K562 (cell line): ENCODE data around the gene RERE. TPM values are rescaled to one million over a fixed set of nuclear protein-coding genes. Genes with fewer than 3 reads are reported as not detected.

Source experiments
- ATAC-seq: fragments of 200-7000 bp; cut with Tn5 transposase; 3 replicates; pipeline ENCODE4 v1.9.1; 2020; ENCODE audit warnings: moderate library complexity
- BruUV-seq: library from RNA; stranded (reverse); fragments of 400-500 nt; replicated peaks from 2 replicates; lab custom pipeline; 2021; lab: Mats Ljungman, UMichigan
- CTCF ChIA-PET: fragments of 300-600 bp; formaldehyde crosslinking; extraction: SDS; loops from one replicate; lab custom pipeline; 2021; ENCODE audit warnings: low intra/inter-chr PET ratio; lab: Yijun Ruan, JAX
- POLR2A ChIA-PET: fragments of 300-600, 350-650 bp; sonication (Branson Sonifier 250); formaldehyde crosslinking; extraction: SDS; loops from one replicate; lab custom pipeline; 2021; ENCODE audit warnings: antibody characterized with exemption, inconsistent platforms; lab: Yijun Ruan, JAX
- DNase-seq, 4 experiments: peaks; one replicate each; pipeline versions ENCODE4 v3.0.0 to v3.0.0-alpha.2; 2011 to 2018; ENCODE audit warnings: low spot score in 3 of 4, mixed read lengths in 3 of 4; ENCODE audit errors: extremely low read depth in 1 of 4
- FAIRE-seq: peaks from 2 replicates; lab custom pipeline; 2011; peaks lifted over from hg19 to GRCh38; lab: Jason Lieb, UNC
- H2AFZ ChIP-seq: 2 replicates; pipeline ENCODE4 v1.6.0; 2011; ENCODE audit warnings: low read depth, low read length, control low read depth, inconsistent platforms
- H3K27ac ChIP-seq: fragments of 200-600 bp; 3 replicates; pipeline ENCODE4 v1.8.0; 2011; ENCODE audit warnings: low read depth, mild to moderate bottlenecking, control low read depth, inconsistent platforms, low read length, moderate library complexity, mixed read lengths; ENCODE audit errors: extremely low read depth
- H3K27me3 ChIP-seq, 2 experiments: fragments of 300-600 bp in 1 of 2; 2 replicates in 1 of 2; 3 replicates in 1 of 2; pipeline versions ENCODE4 v1.6.0 to v1.8.0; 2011; ENCODE audit warnings: inconsistent platforms in 2 of 2, low read length in 2 of 2, mild to moderate bottlenecking in 1 of 2, mixed read lengths in 1 of 2, moderate library complexity in 1 of 2; ENCODE audit not compliant: control insufficient read depth in 2 of 2, insufficient read depth in 2 of 2
- H3K36me3 ChIP-seq: fragments of 300-600 bp; 3 replicates; pipeline ENCODE4 v1.8.0; 2011; ENCODE audit warnings: mild to moderate bottlenecking, low read length, inconsistent platforms; ENCODE audit not compliant: control insufficient read depth, insufficient read depth
- H3K4me1 ChIP-seq, 2 experiments: fragments of 200-600 bp in 1 of 2; replicated peaks in 1 of 2; 2 replicates in 1 of 2; 3 replicates in 1 of 2; pipeline versions ENCODE4 v1.5.1 to v1.8.0; 2011; ENCODE audit warnings: inconsistent platforms in 2 of 2, low read length in 2 of 2, mild to moderate bottlenecking in 1 of 2, mixed read lengths in 1 of 2, moderate library complexity in 1 of 2; ENCODE audit not compliant: control insufficient read depth in 2 of 2, insufficient read depth in 2 of 2
- H3K4me2 ChIP-seq: 2 replicates; pipeline ENCODE4 v1.6.1; 2011; ENCODE audit warnings: low read length, control low read depth, inconsistent platforms, mixed read lengths; ENCODE audit not compliant: insufficient read depth
- H3K4me3 ChIP-seq: fragments of 200-600 bp; sonication (generic), shearing (Covaris generic); 2 replicates; pipeline ENCODE4 v1.5.1; 2016; ENCODE audit warnings: control low read depth, inconsistent platforms
- H3K79me2 ChIP-seq: fragments of 200-600 bp; 3 replicates; pipeline ENCODE4 v1.8.0; 2011; ENCODE audit warnings: low read length, inconsistent platforms; ENCODE audit not compliant: control insufficient read depth, insufficient read depth
- H3K9ac ChIP-seq, 2 experiments: 2 replicates each; pipeline versions ENCODE4 v1.6.0 to v1.6.1; 2011; ENCODE audit warnings: low read depth in 2 of 2, low read length in 2 of 2, control low read depth in 1 of 2, inconsistent platforms in 1 of 2, mild to moderate bottlenecking in 1 of 2, mixed read lengths in 1 of 2; ENCODE audit not compliant: insufficient read depth in 1 of 2
- H3K9me1 ChIP-seq: one replicate; pipeline ENCODE4 v1.6.0; 2011; ENCODE audit warnings: inconsistent platforms, mild to moderate bottlenecking, low read length, moderate library complexity; ENCODE audit not compliant: control insufficient read depth, insufficient read depth
- H3K9me3 ChIP-seq: replicated peaks from 2 replicates; pipeline ENCODE4 v1.5.1; 2011; ENCODE audit warnings: low read depth, low read length, inconsistent platforms; ENCODE audit not compliant: control insufficient read depth, insufficient read depth
- H4K20me1 ChIP-seq: replicated peaks from 2 replicates; pipeline ENCODE4 v1.6.1; 2011; ENCODE audit warnings: low read length, inconsistent platforms, mixed read lengths; ENCODE audit not compliant: control insufficient read depth, insufficient read depth
- CTBP1 ChIP-seq: fragments of 450-650 bp; IDR thresholded peaks from 2 replicates; pipeline ENCODE4 v1.6.1; 2016; ENCODE audit warnings: borderline replicate concordance
- ETV6 ChIP-seq, 3 experiments: fragments of 150-350 bp in 1 of 3; sonication (generic) in 1 of 3; formaldehyde crosslinking in 1 of 3; IDR thresholded peaks; 2 replicates each; pipeline versions ENCODE4 v1.6.1 to v1.8.0; 2014 to 2022; ENCODE audit warnings: borderline replicate concordance in 2 of 3, low read depth in 2 of 3, antibody characterized with exemption in 1 of 3, low read length in 1 of 3, mild to moderate bottlenecking in 1 of 3, missing genetic modification reagents in 1 of 3
- EZH2 ChIP-seq: IDR thresholded peaks from 2 replicates; pipeline ENCODE4 v1.6.1; 2012; ENCODE audit warnings: low read depth, mild to moderate bottlenecking, inconsistent platforms, low read length, borderline replicate concordance
- HDAC6 ChIP-seq: IDR thresholded peaks from 2 replicates; pipeline ENCODE4 v1.6.1; 2012; ENCODE audit warnings: low read depth, mild to moderate bottlenecking, control low read depth, inconsistent platforms, low read length, moderate library complexity
- NCOA4 ChIP-seq: fragments of 450-650 bp; IDR thresholded peaks from 2 replicates; pipeline ENCODE4 v1.6.1; 2018; ENCODE audit warnings: mild to moderate bottlenecking; ENCODE audit not compliant: partially characterized antibody
- NR2C1 ChIP-seq, 2 experiments: fragments of 450-650 bp; IDR thresholded peaks; 2 replicates each; pipeline ENCODE4 v1.6.1; 2017; ENCODE audit warnings: mild to moderate bottlenecking in 2 of 2, antibody characterized with exemption in 1 of 2, inconsistent platforms in 1 of 2, missing compliant biosample characterization in 1 of 2, missing genetic modification characterization in 1 of 2
- PTRF ChIP-seq: fragments of 450-650 bp; IDR thresholded peaks from 2 replicates; pipeline ENCODE4 v1.6.1; 2016; ENCODE audit warnings: mild to moderate bottlenecking, missing genetic modification characterization, missing compliant biosample characterization
- TEAD1 ChIP-seq, 2 experiments: fragments of 450-650 bp in 1 of 2; sonication (generic) in 1 of 2; formaldehyde crosslinking; IDR thresholded peaks; 2 replicates each; pipeline versions ENCODE4 v1.4.0 to v1.8.0; 2020 to 2022; ENCODE audit warnings: mild to moderate bottlenecking in 2 of 2, missing genetic modification reagents in 1 of 2
- ZNF124 ChIP-seq: sonication (generic); formaldehyde crosslinking; IDR thresholded peaks from 2 replicates; pipeline ENCODE4 v1.8.1; 2022; ENCODE audit warnings: missing genetic modification reagents
- WGBS: fragments of 100-300 bp; shearing (Covaris generic); methylation state at CpG from one replicate; pipeline ENCODE4 v1.1.6; 2016; ENCODE audit warnings: low coverage, mixed read lengths; ENCODE audit not compliant: insufficient coverage; ENCODE audit errors: missing lambda C conversion rate; 5-methylcytosine and 5-hydroxymethylcytosine counted together
- in situ Hi-C: fragments of 300-500 bp; cut with MboI; formaldehyde crosslinking; loops from 4 replicates; pipeline ENCODE4 v1.15.0; 2018; ENCODE audit warnings: inconsistent platforms, mixed read lengths
- intact Hi-C: fragments of 100-400 bp; cut with micrococcal nuclease; formaldehyde crosslinking; loops from 2 replicates; pipeline ENCODE4 v1.14.2; 2022
- polyA plus RNA-seq, 8 experiments: library from polyadenylated mRNA; depleted of rRNA in 4 of 8; stranded (reverse) in 5 of 8; unstranded in 3 of 8; fragments of >200 nt; fragmentation: Nextera tagmentation in 2 of 8; fragmentation: Illumina TruSeq in 1 of 8; extraction: Ambion mirVana in 2 of 8; extraction: Trizol in 1 of 8; gene quantifications; 2 replicates each; pipeline versions ENCODE4 v1.2.1 to v1.2.3, GENCODE V29; 2011 to 2014; ENCODE audit warnings: inconsistent platforms in 1 of 8, missing spikeins in 1 of 8
- total RNA-seq, 7 experiments: library from RNA; depleted of rRNA in 6 of 7; stranded (reverse); fragments of >200 nt in 6 of 7; fragmentation: Illumina TruSeq in 2 of 7; extraction: Trizol in 2 of 7; gene quantifications; 2 replicates each; pipeline versions ENCODE4 v1.2.1 to v1.2.3, GENCODE V29; 2011 to 2021; ENCODE audit warnings: low replicate concordance in 1 of 7
- TF ChIP-seq, protein P1 (sequence below): fragments of 200-400 bp; formaldehyde crosslinking; IDR thresholded peaks from 2 replicates; pipeline ENCODE4 v1.6.1; 2017; ENCODE audit warnings: mild to moderate bottlenecking, low read depth, low read length, moderate library complexity
- TF ChIP-seq, protein P2 (sequence below): sonication (generic); formaldehyde crosslinking; IDR thresholded peaks from 2 replicates; pipeline ENCODE4 v1.8.1; 2023; ENCODE audit warnings: mild to moderate bottlenecking, missing genetic modification reagents
- TF ChIP-seq, protein P3 (sequence below): sonication (generic); formaldehyde crosslinking; IDR thresholded peaks from 2 replicates; pipeline ENCODE4 v1.8.0; 2023; ENCODE audit warnings: mild to moderate bottlenecking, missing genetic modification reagents
- TF ChIP-seq, protein P4 (sequence below): fragments of 450-650 bp; formaldehyde crosslinking; IDR thresholded peaks from 2 replicates; pipeline ENCODE4 v1.4.0; 2020; ENCODE audit warnings: mild to moderate bottlenecking

The RERE gene
- total and polyA plus RNA-seq, 9 of the 15 experiments (the other 6 are each of a cell fraction or from before 2014, with no cell fraction given), result 3.0 to 51.5 (median 13.4) TPM

DNA sequence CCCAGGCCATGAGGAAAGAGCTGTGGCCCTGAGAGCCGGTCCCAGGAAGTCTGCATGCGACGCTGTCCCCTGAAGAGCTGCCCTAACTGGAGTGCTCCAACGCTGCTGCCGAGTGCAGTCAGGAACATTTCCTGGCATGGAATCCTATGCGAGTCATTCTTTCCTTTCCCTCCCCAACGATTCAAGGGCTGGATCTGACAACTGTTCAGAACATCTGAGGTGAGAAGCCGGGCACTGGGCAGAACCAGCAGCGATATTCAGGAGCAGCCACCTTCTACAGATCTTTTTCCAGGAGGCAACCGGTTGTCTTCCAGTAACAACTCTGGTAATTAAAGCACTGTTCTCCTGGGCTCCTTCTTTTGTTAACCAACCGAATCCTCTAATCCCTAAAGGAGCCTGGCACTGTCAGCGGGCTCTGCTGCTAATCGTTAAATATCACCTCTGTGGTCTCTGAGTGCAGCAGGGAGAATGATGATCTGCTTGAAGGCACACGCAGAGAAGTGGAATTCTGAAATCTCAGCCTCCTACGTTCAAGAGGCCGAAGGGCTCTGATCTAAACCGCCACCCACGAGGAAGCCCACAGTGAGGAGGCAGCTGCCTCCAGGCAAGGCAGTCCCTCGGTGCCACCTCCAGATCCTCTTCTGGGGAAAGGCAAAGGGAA, 443.7 kb downstream of the RERE start (continued):
- TF ChIP-seq TEAD1 (CRISPR knock-in tag; IDR thresholded peaks at IDR 0.05) (no peak), ETV6 (IDR thresholded peaks at IDR 0.05; ENCODE audit: borderline replicate concordance in 1 of 2, low read depth in 2 of 2, low read length in 1 of 2) (no peak), ETV6 (CRISPR knock-in tag; IDR thresholded peaks at IDR 0.05; ENCODE audit: borderline replicate concordance) (no peak), NR2C1 (IDR thresholded peaks at IDR 0.05) (no peak), NR2C1 (tag; IDR thresholded peaks at IDR 0.05) (no peak)

DNA sequence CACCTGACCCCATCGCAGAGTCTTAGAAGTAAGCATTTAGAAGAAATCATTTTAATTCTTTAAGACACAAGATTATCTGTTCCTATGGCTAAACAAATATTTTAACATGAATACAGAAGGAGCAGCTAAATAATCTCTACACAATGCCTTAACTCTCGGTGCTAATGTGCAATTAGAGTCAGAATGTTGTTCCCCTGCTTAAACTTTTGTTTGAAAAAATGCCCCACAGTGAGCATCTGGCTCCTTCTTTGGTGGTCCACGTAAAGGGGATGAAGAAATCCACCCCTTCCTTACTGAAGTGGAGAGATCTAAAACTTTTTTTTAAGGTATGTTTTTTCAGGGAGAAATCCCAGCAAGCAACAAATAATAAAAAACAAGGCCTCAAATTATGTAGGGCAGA, 444.3 kb downstream of the RERE start:
- POLR2A ChIA-PET, result no interaction called here
- H3K79me2 ChIP-seq, result peaks cover 2% of the 10 kb centered on the region; the same call in 1 of the 3 replicates
- no peak for FAIRE-seq
- no peaks in the 10 kb centered on the region; the same call in 1 of the 2 replicates for H4K20me1 ChIP-seq
- no peaks in the 10 kb centered on the region for H3K9me3 ChIP-seq
- no peak overlapping the region for H2AFZ ChIP-seq
- H3K27me3 ChIP-seq, result no peaks in the 10 kb centered on the region
- DNase-seq, result no peak
- no peak overlapping the region for H3K9ac ChIP-seq
- CTCF ChIA-PET, result no interaction called here
- in situ Hi-C loops (no loop called here), intact Hi-C loops (loop anchor here (10.0 kb wide), 2 partner anchors 72 to 352 kb away; no protein-coding TSS in a partner anchor)
- BruUV-seq, result no TSS peak
- no peak overlapping the region for H3K4me3 ChIP-seq
- H3K4me2 ChIP-seq, result no peak overlapping the region
- no peak for ATAC-seq
- WGBS, result 84% methylated on average over 3 of the region's 3 CpGs
- H3K27ac ChIP-seq, result no peak overlapping the region
- H3K36me3 ChIP-seq, result peaks cover 12% of the 10 kb centered on the region
- H3K9me1 ChIP-seq, result no peaks in the 10 kb centered on the region
- H3K4me1 ChIP-seq, result no peaks in the 10 kb centered on the region
- TF ChIP-seq, protein P1, sequence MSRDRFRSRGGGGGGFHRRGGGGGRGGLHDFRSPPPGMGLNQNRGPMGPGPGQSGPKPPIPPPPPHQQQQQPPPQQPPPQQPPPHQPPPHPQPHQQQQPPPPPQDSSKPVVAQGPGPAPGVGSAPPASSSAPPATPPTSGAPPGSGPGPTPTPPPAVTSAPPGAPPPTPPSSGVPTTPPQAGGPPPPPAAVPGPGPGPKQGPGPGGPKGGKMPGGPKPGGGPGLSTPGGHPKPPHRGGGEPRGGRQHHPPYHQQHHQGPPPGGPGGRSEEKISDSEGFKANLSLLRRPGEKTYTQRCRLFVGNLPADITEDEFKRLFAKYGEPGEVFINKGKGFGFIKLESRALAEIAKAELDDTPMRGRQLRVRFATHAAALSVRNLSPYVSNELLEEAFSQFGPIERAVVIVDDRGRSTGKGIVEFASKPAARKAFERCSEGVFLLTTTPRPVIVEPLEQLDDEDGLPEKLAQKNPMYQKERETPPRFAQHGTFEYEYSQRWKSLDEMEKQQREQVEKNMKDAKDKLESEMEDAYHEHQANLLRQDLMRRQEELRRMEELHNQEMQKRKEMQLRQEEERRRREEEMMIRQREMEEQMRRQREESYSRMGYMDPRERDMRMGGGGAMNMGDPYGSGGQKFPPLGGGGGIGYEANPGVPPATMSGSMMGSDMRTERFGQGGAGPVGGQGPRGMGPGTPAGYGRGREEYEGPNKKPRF, result no peak
- TF ChIP-seq, protein P2, sequence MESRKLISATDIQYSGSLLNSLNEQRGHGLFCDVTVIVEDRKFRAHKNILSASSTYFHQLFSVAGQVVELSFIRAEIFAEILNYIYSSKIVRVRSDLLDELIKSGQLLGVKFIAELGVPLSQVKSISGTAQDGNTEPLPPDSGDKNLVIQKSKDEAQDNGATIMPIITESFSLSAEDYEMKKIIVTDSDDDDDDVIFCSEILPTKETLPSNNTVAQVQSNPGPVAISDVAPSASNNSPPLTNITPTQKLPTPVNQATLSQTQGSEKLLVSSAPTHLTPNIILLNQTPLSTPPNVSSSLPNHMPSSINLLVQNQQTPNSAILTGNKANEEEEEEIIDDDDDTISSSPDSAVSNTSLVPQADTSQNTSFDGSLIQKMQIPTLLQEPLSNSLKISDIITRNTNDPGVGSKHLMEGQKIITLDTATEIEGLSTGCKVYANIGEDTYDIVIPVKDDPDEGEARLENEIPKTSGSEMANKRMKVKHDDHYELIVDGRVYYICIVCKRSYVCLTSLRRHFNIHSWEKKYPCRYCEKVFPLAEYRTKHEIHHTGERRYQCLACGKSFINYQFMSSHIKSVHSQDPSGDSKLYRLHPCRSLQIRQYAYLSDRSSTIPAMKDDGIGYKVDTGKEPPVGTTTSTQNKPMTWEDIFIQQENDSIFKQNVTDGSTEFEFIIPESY (CRISPR knock-in tag), result no peak
- TF ChIP-seq HDAC6, result no peak
- no peak for TF ChIP-seq PTRF
- no peak for TF ChIP-seq ZNF124 (CRISPR knock-in tag)
- TF ChIP-seq, protein P3, sequence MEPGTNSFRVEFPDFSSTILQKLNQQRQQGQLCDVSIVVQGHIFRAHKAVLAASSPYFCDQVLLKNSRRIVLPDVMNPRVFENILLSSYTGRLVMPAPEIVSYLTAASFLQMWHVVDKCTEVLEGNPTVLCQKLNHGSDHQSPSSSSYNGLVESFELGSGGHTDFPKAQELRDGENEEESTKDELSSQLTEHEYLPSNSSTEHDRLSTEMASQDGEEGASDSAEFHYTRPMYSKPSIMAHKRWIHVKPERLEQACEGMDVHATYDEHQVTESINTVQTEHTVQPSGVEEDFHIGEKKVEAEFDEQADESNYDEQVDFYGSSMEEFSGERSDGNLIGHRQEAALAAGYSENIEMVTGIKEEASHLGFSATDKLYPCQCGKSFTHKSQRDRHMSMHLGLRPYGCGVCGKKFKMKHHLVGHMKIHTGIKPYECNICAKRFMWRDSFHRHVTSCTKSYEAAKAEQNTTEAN (CRISPR knock-in tag), result no peak
- TF ChIP-seq EZH2, result no peak
- TF ChIP-seq CTBP1, result no peak
- no peak for TF ChIP-seq NCOA4
- TF ChIP-seq, protein P4, sequence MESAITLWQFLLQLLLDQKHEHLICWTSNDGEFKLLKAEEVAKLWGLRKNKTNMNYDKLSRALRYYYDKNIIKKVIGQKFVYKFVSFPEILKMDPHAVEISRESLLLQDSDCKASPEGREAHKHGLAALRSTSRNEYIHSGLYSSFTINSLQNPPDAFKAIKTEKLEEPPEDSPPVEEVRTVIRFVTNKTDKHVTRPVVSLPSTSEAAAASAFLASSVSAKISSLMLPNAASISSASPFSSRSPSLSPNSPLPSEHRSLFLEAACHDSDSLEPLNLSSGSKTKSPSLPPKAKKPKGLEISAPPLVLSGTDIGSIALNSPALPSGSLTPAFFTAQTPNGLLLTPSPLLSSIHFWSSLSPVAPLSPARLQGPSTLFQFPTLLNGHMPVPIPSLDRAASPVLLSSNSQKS (CRISPR knock-in tag), result no peak
